Spleen (tissue), 7 donors: Measurements from ENCODE around the gene TMEM140.

Experiments used
- CTCF ChIP-seq, 11 experiments: fragments of 200-600 bp in 7 of 11; fragments of 450-650 bp in 4 of 11; sonication (generic) in 4 of 11; IDR thresholded peaks in 8 of 11; conservative IDR thresholded peaks in 3 of 11; 1 replicate in 7 of 11; 2 replicates in 4 of 11; pipeline versions ENCODE4 v1.4.0 to v1.8.0; 2016 to 2021; ENCODE audit warnings: antibody characterized with exemption in 11 of 11, inconsistent platforms in 4 of 11, mild to moderate bottlenecking in 1 of 11
- POLR2AphosphoS5 ChIP-seq, 3 donors: sonication (generic); formaldehyde crosslinking; IDR thresholded peaks; one replicate each; pipeline ENCODE4 v1.5.1; 2017; ENCODE audit warnings: antibody characterized with exemption in 3 of 3
- donor health status: DM: no; HTN: no; CAD: no; lungs with moderate emphysema.
- donor health status: DM: no; HTN: no; CAD: no.
- donor health status: DM: no; HTN: no; CAD: no.

GRCh38 chr7:135150072-135150782 lies 2.4 kb downstream of the TMEM140 start:
- TF ChIP-seq CTCF (IDR thresholded peaks at IDR 0.05 in 8 of 11, conservative IDR thresholded peaks at IDR 0.05 in 3 of 11) (no peak), POLR2AphosphoS5 (IDR thresholded peaks at IDR 0.05) (peak in 1 of 3 donors; percentile 64)
